HG03045 (cell line): ENCODE measurements around the gene INO80D.
"Not testable (repeated sequence)": the region's sequence is repeated elsewhere in the genome, so short reads cannot be mapped to it uniquely, and the experiment has no call there.

Source experiments
- ATAC-seq: cut with Tn5 transposase; IDR thresholded peaks from one replicate; pipeline ENCODE4 v1.9.1; 2021; ENCODE audit warnings: mild to moderate bottlenecking, moderate library complexity; ENCODE audit not compliant: unreplicated experiment

Gene INO80D

GRCh38 chr2:206083602-206084438, 2.2 kb downstream of the INO80D start:
- ATAC-seq = no peak

- no peak for ATAC-seq
Measured at GRCh38 chr2:206082298-206082843, 3.6 kb downstream of the INO80D start.

DNA sequence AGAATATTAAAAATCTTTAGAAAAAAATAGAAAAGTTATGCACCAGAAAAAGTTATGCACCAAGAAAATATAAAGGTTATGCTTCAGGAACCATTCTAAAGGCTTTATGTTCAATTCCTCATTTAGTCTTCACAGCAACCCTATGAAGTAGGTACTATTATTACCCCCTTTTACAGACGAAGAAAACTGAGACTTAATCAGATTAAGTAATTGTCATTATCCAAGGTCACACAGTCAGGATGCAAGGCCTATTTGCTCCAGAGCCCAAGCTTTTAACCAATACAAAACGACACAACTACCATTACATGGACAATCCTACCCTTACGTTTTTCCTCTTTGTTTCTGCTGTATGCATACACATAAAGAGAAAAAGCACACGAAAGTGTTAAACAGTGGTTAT, 5.0 kb downstream of the INO80D start:
- ATAC-seq = no peak

DNA sequence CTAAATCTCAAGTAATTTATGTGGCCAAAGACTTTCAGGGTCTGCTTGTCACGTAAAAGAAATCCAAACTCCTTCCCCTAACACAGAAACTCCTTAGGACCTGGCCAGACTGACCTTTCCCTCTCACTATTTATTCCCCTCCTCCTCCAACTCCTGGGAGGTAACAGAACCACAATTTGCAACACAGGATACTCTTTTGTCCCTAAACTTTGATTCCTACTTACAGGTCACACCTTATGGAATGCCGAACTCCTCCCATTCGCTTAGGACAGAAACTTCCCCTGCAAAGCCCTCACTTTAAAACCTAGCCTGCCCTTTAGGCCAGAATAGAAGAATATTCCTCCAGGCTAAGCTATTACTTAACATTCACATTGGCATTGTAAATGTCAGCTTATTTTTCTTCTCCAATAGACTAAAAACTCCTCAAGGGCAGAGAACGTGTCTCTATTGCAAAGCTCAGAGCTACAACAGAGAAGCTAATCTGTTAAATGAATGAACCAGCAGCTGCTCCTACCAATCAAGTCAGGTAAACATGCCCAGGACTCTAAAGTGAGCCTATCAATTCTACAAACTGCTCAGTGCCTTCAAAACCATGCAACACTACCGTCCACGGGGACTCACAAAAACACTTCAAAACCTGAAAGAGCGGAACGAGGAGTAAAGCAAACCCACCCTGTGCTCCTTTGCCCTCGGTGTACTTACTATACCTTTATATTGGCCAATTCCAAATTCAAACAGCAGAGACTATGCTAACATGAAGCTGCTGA, 6.1 kb downstream of the INO80D start:
- no peak for ATAC-seq

DNA sequence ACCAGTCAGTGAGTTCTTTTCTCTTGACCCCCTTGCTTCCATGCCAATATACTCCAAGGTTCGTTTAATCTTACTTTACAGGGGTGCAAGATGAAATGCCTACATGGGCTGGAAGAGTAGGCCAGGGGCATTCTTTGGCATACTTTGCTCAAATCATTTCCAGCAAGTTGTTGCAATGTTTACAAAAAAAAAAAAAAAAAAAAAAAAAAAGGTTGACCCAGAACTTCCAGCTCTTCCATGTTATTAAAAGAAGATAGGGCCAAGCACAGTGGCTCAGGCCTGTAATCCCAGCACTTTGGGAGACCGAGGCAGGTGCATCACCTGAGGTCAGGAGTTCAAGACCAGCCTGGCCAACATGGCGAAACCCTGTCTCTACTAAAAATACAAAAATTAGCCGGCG, 8.1 kb downstream of the INO80D start:
- not testable (repeated sequence) for ATAC-seq

GRCh38 chr2:206075113-206075512, 10.9 kb downstream of the INO80D start:
- ATAC-seq = no peak

GRCh38 chr2:206071807-206072206, 14.2 kb downstream of the INO80D start:
- no peak for ATAC-seq

GRCh38 chr2:206069417-206069816, 16.6 kb downstream of the INO80D start:
- no peak for ATAC-seq

DNA sequence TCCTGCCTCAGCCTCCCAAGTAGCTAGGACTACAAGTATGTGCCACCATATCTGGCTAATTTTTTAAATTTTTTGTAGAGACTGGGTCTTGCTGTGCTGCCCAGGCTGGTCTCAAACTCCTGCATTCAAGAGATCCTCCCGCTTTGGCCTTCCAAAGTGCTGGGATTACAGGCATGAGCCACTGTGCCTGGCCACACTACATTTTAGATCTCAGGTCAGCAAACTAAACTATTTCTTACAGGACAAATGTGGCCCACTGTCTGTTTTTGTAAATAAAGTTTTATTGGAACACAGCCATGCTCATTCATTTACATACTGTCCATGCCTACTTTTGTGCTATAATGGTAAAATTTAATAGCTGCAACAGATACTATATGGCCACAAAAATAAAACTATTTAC, 17.8 kb downstream of the INO80D start:
- no peak for ATAC-seq

- ATAC-seq = no peak
Measured at GRCh38 chr2:206064077-206064476, 21.9 kb downstream of the INO80D start.

- no peak for ATAC-seq
Measured at GRCh38 chr2:206063635-206064034, 22.3 kb downstream of the INO80D start.

GRCh38 chr2:206062724-206063123, 23.2 kb downstream of the INO80D start:
- no peak for ATAC-seq

DNA sequence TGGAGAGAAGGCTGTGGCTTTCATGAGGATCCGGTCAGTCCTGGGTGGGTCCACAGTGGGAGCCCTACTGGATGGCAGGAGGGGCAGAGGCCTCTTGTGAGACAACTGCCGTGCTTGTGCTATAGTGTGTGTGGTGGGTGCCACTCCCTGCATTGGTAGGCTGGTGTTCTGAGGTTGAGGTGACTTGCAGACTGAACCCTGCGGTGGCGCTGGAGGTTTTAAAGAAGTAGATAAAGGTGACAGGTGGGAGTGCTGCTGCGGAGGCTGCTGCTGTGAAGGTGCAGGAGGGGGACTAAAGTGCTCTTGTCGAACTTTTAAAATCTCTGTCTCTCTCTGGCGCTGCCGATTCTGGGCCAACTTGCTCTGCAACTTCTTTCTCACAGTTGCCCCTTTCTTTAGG, 29.7 kb downstream of the INO80D start:
- no peak for ATAC-seq

DNA sequence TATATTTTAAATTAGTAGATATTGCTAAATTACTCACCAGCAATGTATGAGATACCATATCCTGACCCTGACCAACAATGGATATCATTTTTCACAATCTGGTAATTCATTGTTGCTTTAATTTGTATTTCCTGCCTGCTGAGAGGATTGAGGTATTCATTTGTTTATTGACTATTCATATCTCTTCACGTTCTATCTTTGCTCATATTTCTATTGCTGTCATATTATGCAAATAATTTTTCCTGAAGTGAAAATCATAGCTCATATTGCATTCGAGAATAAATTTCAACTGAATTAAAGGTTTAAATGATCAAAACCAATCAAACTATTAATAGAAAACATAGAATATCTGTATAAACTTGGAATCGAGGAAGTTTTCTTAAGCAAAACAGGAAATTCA, 31.0 kb downstream of the INO80D start:
- ATAC-seq = no peak

- no peak for ATAC-seq
Measured at GRCh38 chr2:206051912-206052311, 34.1 kb downstream of the INO80D start.

- no peak for ATAC-seq
Measured at GRCh38 chr2:206049392-206049791, 36.6 kb downstream of the INO80D start.

DNA sequence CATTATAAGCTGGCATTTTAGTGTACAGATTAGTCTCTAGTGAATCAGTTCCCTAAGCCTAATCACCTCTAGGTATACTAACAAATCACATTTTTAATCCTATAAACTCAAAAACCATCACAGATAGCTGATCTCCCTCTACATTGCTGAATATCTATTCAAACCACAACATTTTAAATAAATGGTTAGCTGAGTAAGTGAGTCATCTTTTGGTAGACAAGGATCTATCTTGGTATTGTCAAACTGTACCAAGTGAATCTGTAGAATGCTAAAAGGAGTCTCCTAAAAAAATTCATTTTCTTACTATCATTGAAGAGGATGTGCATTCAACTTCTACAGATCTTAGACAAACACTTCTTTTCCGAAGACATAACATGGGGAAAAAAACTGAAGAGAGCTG, 40.7 kb downstream of the INO80D start:
- no peak for ATAC-seq

DNA sequence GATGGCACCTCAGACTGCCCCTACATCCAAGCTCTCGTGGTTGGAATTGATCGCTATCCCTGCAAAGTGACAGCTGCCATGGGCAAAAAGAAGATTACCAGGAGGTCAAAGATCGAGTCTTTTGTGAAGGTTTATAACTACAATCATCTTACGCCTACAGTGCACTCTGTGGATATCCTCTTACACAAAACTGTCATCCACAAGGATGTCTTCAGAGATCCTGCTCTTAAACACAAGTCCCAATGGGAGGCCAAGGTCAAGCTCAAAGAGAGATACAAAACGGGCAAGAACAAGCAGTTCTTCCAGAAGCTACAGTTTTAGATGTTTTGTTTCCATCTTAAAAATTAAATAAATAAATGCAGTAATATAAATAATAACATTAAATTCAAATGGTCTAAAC, 45.4 kb downstream of the INO80D start:
- ATAC-seq = no peak

DNA sequence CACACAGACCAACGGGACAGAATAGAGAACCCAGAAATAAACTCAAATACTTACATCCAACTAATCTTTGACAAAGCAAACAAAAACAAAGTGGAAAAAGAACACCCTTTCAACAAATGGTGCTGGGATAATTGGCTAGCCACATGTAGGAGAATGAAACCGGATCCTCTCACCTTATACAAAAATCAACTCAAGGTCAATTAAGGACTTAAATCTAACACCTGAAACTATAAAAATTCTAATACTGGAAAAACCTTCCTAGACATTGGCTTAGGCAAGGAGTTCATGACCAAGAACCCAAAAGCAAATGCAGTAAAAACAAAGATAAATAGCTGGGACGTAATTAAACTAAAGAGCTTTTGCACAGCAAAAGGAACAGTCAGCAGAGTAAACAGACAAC, 50.6 kb downstream of the INO80D start:
- not testable (repeated sequence) for ATAC-seq

- ATAC-seq = not testable (repeated sequence)
Measured at GRCh38 chr2:206033452-206033851, 52.5 kb downstream of the INO80D start.

DNA sequence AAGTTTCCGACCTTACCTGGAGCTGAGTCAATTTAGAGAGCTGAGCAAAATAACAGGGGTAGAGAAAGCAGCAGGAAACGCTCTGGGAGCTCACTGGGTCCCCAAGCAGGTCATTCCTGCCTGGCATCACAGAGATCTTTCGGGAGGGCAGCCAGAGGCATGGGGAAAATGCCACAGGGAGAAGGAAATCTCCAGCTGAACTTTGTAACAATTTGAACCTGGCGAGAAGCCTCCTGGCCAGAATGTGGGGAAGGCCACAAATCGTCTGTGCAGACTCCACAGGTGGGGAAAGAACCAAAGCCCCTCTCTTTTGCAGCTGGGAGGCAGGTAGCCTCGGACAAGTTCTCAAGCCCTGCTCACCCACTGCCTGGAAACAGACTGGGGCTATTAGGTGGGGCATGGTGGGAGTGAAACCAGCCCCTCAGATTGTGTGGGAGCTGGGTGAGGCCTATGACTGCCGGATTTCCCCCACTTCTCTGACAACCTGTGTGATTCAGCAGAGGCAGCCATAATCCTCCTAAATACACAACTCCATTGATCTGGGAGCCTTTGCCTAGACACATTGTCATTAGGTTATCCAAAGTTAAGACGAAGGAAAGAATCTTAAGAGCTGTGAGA, 53.9 kb downstream of the INO80D start:
- ATAC-seq = no peak
